ENCODE data around the gene EIF2AK3.
"Not testable (repeated sequence)": the region's sequence is repeated elsewhere in the genome, so short reads cannot be mapped to it uniquely, and the experiment has no call there.

Gene EIF2AK3

GRCh38 chr2:88568179-88568578 is 59.1 kb downstream of the EIF2AK3 start:
- H3K4me1 ChIP-seq (ENCODE audit: control insufficient read depth, insufficient read depth, low read length): no peaks in the 10 kb centered on the region
- H3K4me3 ChIP-seq (ENCODE audit: low read length in 2 of 2): no peak overlapping the region
- no peaks in the 10 kb centered on the region for H3K9me3 ChIP-seq (ENCODE audit: control insufficient read depth in 2 of 2, low read length in 2 of 2)
- no peak overlapping the region for H3K9ac ChIP-seq (ENCODE audit: low read length in 2 of 2)
- no peak overlapping the region for H3K27ac ChIP-seq (ENCODE audit: low read length)
- H3K36me3 ChIP-seq (ENCODE audit: control insufficient read depth in 2 of 2, insufficient read depth in 2 of 2, low read length in 2 of 2): peaks cover 10% of the 10 kb centered on the region in 2 donors
- H3K27me3 ChIP-seq (ENCODE audit: control insufficient read depth in 1 of 2, insufficient read depth in 2 of 2, low read length in 2 of 2): no peaks in the 10 kb centered on the region

DNA sequence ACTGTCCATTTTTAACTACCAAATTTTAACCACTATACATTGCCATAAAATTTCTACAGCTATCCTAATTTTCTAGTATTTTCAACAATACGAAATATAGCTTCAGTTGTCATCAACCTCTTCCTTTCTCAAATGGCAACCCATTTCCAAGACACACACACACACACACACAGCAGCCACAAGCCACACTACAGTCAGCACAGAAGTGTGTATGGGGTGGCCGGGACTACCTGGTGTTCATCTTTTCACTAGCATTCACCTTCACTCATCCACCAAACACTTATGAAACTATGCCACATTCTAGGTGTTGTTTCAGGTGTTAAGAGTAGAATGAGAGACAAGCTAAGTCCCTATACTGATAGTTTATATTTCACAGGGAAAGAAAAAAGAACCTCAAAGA is 62.9 kb downstream of the EIF2AK3 start:
- no peaks in the 10 kb centered on the region for H3K4me1 ChIP-seq (ENCODE audit: control insufficient read depth, insufficient read depth, low read length)
- no peaks in the 10 kb centered on the region for H3K27me3 ChIP-seq (ENCODE audit: control insufficient read depth in 1 of 2, insufficient read depth in 2 of 2, low read length in 2 of 2)
- H3K27ac ChIP-seq (ENCODE audit: low read length): no peak overlapping the region
- peaks cover 6% of the 10 kb centered on the region in 2 donors for H3K36me3 ChIP-seq (ENCODE audit: control insufficient read depth in 2 of 2, insufficient read depth in 2 of 2, low read length in 2 of 2)
- H3K4me3 ChIP-seq (ENCODE audit: low read length in 2 of 2): no peak overlapping the region
- no peak overlapping the region for H3K9ac ChIP-seq (ENCODE audit: low read length in 2 of 2)
- no peaks in the 10 kb centered on the region for H3K9me3 ChIP-seq (ENCODE audit: control insufficient read depth in 2 of 2, low read length in 2 of 2)

- Histone ChIP-seq H3K36me3 (ENCODE audit: control insufficient read depth in 2 of 2, insufficient read depth in 2 of 2, low read length in 2 of 2) (peaks cover 4 to 8% of the 10 kb centered on the region in 2 donors), H3K27ac (ENCODE audit: low read length) (no peak overlapping the region), H3K27me3 (ENCODE audit: control insufficient read depth in 1 of 2, insufficient read depth in 2 of 2, low read length in 2 of 2) (no peaks in the 10 kb centered on the region), H3K9ac (ENCODE audit: low read length in 2 of 2) (no peak overlapping the region), H3K9me3 (ENCODE audit: control insufficient read depth in 2 of 2, low read length in 2 of 2) (no peaks in the 10 kb centered on the region), H3K4me3 (ENCODE audit: low read length in 2 of 2) (no peak overlapping the region), H3K4me1 (ENCODE audit: control insufficient read depth, insufficient read depth, low read length) (no peaks in the 10 kb centered on the region)
These were observed 64.1 kb downstream of the EIF2AK3 start for GRCh38 chr2:88563129-88563528.

DNA sequence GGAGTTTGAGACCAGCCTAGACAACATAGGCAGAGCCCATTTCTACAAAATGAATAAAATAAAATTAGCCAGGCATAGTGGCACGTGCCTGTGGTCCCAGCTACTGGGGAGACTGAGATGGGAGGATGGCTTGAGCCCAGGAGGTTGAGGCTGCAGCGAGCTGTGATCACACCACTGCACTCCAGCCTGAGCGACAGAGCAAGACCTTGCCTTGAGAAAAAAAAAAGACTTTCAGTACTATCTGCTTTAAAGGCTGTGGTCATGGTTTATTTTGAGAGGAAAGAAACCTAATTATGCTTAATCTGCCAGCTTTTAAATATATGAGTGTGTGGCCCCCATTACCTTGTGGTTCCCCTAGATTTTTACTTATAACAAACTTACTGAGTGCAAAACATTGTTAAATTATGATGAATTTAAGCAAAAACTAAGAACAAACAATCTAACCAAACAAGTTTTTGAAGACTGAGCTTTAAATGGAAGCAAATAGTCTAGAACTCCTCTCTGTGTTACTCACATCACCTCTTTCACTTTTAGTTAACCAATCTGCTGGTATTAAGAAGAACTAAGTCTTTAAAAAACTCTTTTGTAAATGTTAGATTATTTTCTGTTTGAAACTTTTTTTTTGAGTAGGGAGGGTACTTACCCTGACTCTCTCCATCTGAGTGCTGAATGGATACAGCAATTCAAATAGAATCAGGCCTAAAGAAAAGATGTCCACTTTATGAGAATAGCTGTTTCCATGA is 65.4 kb downstream of the EIF2AK3 start:
- no peaks in the 10 kb centered on the region for H3K27me3 ChIP-seq (ENCODE audit: control insufficient read depth in 1 of 2, insufficient read depth in 2 of 2, low read length in 2 of 2)
- no peaks in the 10 kb centered on the region for H3K9me3 ChIP-seq (ENCODE audit: control insufficient read depth in 2 of 2, low read length in 2 of 2)
- H3K4me1 ChIP-seq (ENCODE audit: control insufficient read depth, insufficient read depth, low read length): no peaks in the 10 kb centered on the region
- no peak overlapping the region for H3K4me3 ChIP-seq (ENCODE audit: low read length in 2 of 2)
- no peak overlapping the region for H3K9ac ChIP-seq (ENCODE audit: low read length in 2 of 2)
- no peak overlapping the region for H3K27ac ChIP-seq (ENCODE audit: low read length)
- peaks cover 8 to 10% of the 10 kb centered on the region in 2 donors for H3K36me3 ChIP-seq (ENCODE audit: control insufficient read depth in 2 of 2, insufficient read depth in 2 of 2, low read length in 2 of 2)

DNA sequence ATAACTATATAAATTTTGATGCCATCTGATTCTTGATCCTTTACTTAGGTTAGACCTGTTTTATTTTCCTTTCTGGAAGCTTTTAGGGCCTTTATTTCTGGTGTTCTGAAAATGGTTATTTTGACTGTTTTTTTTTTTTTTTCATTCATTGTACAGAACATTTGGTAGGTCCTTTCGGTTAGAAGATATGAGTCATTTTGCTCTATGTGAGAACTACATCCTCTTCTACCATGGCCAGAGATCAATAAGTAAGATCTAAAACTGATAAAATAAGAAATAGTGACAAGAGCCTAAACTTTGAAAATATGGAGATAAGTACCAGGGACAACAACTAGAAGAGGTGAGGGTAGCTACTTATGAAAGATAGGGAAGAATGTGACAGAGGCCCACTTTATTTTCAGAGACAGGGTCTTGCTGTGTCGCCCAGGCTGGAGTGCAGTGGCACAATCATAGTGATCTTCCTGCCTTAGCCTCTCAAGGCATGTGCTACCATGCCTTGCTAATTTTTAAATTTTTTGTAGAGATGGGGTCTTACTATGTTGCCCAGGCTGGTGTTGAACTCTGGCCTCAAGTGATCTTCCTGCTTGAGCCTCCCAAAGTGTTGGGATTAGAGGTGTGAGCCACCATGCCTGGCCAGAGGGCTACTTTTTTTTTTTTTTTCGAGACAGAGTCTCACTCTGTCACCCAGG is 66.5 kb downstream of the EIF2AK3 start:
- Histone ChIP-seq H3K9ac (ENCODE audit: low read length in 2 of 2) (no peak overlapping the region), H3K36me3 (ENCODE audit: control insufficient read depth in 2 of 2, insufficient read depth in 2 of 2, low read length in 2 of 2) (peaks cover 13 to 14% of the 10 kb centered on the region in 2 donors), H3K4me3 (ENCODE audit: low read length in 2 of 2) (no peak overlapping the region), H3K9me3 (ENCODE audit: control insufficient read depth in 2 of 2, low read length in 2 of 2) (no peaks in the 10 kb centered on the region), H3K27me3 (ENCODE audit: control insufficient read depth in 1 of 2, insufficient read depth in 2 of 2, low read length in 2 of 2) (no peaks in the 10 kb centered on the region), H3K4me1 (ENCODE audit: control insufficient read depth, insufficient read depth, low read length) (no peaks in the 10 kb centered on the region), H3K27ac (ENCODE audit: low read length) (no peak overlapping the region)

DNA sequence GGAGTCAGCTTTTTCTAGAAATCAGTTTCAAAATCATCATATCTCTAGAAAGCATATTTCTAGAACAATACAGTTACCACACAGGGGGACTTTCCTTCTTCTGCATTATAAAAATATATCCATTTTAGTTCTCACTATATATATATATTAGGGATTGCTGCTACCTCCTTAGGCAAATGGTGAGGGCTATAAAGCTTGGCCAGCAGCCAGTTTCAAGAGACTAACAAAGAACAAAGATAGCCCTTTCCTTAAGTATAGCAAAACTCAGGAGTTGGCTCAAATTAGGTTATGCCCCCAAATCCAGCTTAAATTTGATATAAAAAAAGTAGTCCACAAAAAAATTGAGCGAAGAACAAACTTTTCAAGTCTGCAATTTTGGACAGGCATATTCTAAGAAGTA is 70.0 kb downstream of the EIF2AK3 start:
- H3K27me3 ChIP-seq (ENCODE audit: control insufficient read depth in 1 of 2, insufficient read depth in 2 of 2, low read length in 2 of 2): no peaks in the 10 kb centered on the region
- peaks cover 13 to 15% of the 10 kb centered on the region in 2 donors for H3K36me3 ChIP-seq (ENCODE audit: control insufficient read depth in 2 of 2, insufficient read depth in 2 of 2, low read length in 2 of 2)
- no peaks in the 10 kb centered on the region for H3K4me1 ChIP-seq (ENCODE audit: control insufficient read depth, insufficient read depth, low read length)
- no peaks in the 10 kb centered on the region for H3K9me3 ChIP-seq (ENCODE audit: control insufficient read depth in 2 of 2, low read length in 2 of 2)
- H3K27ac ChIP-seq (ENCODE audit: low read length): no peak overlapping the region
- H3K4me3 ChIP-seq (ENCODE audit: low read length in 2 of 2): no peak overlapping the region
- no peak overlapping the region for H3K9ac ChIP-seq (ENCODE audit: low read length in 2 of 2)

DNA sequence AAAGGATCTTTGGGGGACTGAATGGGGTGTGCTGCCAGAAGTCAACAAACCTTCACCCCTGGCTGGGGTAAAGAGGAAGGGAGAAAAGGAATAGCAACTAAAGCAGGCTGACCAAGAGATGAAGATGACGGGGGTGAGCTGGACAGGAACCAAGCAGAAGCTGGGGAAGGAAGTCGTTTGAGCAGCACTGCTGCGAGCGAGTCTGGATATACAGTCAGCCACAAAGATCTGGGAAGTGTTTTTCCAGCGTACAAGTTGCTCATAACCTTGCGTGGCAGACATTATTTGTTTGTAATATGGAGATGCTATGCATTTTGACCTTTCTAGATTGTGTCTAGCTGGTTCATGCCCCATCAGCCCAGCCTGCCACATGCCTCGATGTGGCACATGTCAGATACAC is 71.2 kb downstream of the EIF2AK3 start:
- no peak overlapping the region for H3K4me3 ChIP-seq (ENCODE audit: low read length in 2 of 2)
- H3K36me3 ChIP-seq (ENCODE audit: control insufficient read depth in 2 of 2, insufficient read depth in 2 of 2, low read length in 2 of 2): peaks cover 13 to 15% of the 10 kb centered on the region in 2 donors
- H3K27ac ChIP-seq (ENCODE audit: low read length): no peak overlapping the region
- H3K27me3 ChIP-seq (ENCODE audit: control insufficient read depth in 1 of 2, insufficient read depth in 2 of 2, low read length in 2 of 2): no peaks in the 10 kb centered on the region
- no peak overlapping the region for H3K9ac ChIP-seq (ENCODE audit: low read length in 2 of 2)
- no peaks in the 10 kb centered on the region for H3K9me3 ChIP-seq (ENCODE audit: control insufficient read depth in 2 of 2, low read length in 2 of 2)
- H3K4me1 ChIP-seq (ENCODE audit: control insufficient read depth, insufficient read depth, low read length): no peaks in the 10 kb centered on the region

DNA sequence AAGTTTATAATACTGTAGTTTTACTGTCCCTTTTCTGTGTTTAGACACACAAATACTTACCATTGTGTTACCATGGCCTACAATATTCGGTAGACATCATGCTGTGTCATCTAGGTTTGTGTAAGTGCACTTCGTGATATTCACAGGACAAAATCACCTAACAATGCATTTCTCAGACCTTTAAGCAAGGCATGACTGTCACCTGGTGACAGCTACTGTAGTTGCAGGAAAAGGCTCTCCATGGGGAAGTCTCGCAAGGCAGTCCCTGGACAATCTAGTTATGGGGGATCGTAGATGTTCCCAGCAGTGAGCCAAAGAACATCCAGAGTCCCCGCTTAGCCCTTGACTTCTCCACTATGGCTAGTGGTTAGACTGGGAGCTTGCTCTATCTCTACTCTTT is 73.1 kb downstream of the EIF2AK3 start:
- Histone ChIP-seq H3K4me3 (ENCODE audit: low read length in 2 of 2) (no peak overlapping the region), H3K9me3 (ENCODE audit: control insufficient read depth in 2 of 2, low read length in 2 of 2) (no peaks in the 10 kb centered on the region), H3K36me3 (ENCODE audit: control insufficient read depth in 2 of 2, insufficient read depth in 2 of 2, low read length in 2 of 2) (peaks cover 9 to 11% of the 10 kb centered on the region in 2 donors), H3K9ac (ENCODE audit: low read length in 2 of 2) (no peak overlapping the region), H3K27ac (ENCODE audit: low read length) (no peak overlapping the region), H3K27me3 (ENCODE audit: control insufficient read depth in 1 of 2, insufficient read depth in 2 of 2, low read length in 2 of 2) (peaks cover 8 to 9% of the 10 kb centered on the region in 2 donors), H3K4me1 (ENCODE audit: control insufficient read depth, insufficient read depth, low read length) (no peaks in the 10 kb centered on the region)

DNA sequence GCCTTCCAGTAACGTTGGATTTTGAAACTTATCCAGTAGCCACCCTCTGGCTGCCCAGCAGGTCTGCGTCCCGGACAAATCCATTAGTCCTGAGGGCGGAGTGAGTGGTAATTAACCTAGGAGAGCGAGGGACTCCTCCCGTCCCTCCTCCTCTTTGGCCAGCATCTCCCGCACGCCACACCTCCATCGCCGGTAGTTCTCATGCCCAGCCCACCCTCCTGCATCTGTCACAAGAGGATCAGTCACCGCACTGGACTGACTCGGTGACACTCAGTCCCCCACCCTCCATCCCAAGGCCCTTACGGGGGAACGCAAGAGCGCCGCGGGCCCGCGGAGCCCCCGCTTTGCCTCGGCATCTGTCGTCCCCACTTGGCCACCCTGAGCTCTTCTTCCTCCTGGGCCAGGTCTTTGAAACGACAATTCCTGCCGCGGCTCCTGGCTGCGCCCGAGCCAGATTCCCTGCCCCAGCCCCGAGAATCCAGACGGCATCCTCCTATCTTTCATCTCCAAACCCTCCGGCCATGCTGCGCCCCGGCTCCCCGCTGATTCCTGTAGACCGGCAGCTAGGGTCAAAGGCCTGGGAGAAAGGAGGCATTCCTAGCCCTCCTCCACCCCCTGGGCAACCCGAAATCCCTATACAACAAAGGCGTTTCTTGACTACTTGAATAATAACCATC is 77.5 kb downstream of the EIF2AK3 start:
- Histone ChIP-seq H3K27ac (ENCODE audit: low read length) (no peak overlapping the region), H3K27me3 (ENCODE audit: control insufficient read depth in 1 of 2, insufficient read depth in 2 of 2, low read length in 2 of 2) (peaks cover 8 to 11% of the 10 kb centered on the region in 2 donors), H3K4me3 (ENCODE audit: low read length in 2 of 2) (no peak overlapping the region), H3K9me3 (ENCODE audit: control insufficient read depth in 2 of 2, low read length in 2 of 2) (no peaks in the 10 kb centered on the region), H3K4me1 (ENCODE audit: control insufficient read depth, insufficient read depth, low read length) (no peaks in the 10 kb centered on the region), H3K9ac (ENCODE audit: low read length in 2 of 2) (no peak overlapping the region), H3K36me3 (ENCODE audit: control insufficient read depth in 2 of 2, insufficient read depth in 2 of 2, low read length in 2 of 2) (no peaks in the 10 kb centered on the region)

DNA sequence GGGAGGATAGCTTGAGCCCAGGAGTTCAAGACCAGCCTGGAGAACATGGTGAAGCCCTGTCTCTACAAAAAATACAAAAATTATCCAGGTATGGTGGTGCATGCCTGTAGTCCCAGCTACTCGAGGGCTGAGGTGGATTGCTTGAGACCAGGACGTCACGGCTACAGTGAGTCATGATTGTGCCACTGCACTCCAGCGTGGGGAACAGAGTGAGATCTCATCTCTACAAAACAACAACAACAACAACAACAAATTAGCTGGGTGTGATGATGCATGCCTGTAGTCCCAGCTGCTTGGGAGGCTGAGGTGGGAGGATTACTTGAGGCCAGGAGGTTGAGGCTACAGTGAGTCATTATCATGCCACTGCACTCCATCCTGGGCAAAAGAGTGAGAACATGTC is 81.0 kb downstream of the EIF2AK3 start:
- H3K36me3 ChIP-seq (ENCODE audit: control insufficient read depth in 2 of 2, insufficient read depth in 2 of 2, low read length in 2 of 2); H3K4me3 ChIP-seq (ENCODE audit: low read length in 2 of 2); H3K27ac ChIP-seq (ENCODE audit: low read length); H3K4me1 ChIP-seq (ENCODE audit: control insufficient read depth, insufficient read depth, low read length); H3K9me3 ChIP-seq (ENCODE audit: control insufficient read depth in 2 of 2, low read length in 2 of 2); H3K9ac ChIP-seq (ENCODE audit: low read length in 2 of 2): not testable (repeated sequence)
- peaks cover 8 to 11% of the 10 kb centered on the region in 2 donors for H3K27me3 ChIP-seq (ENCODE audit: control insufficient read depth in 1 of 2, insufficient read depth in 2 of 2, low read length in 2 of 2)

All from stomach smooth muscle (tissue), 2 donors.